Astrocyte (in vitro differentiated cells and primary cell): ENCODE data around the gene CAPN5.

Experiments used
- EZH2 ChIP-seq: IDR thresholded peaks from 2 replicates; pipeline ENCODE4 v1.6.1; 2012; ENCODE audit warnings: mild to moderate bottlenecking, low read length, inconsistent platforms; ENCODE audit not compliant: insufficient read depth
- TF ChIP-seq, protein P1 (sequence below): IDR thresholded peaks from 2 replicates; pipeline ENCODE4 v1.5.1; 2011; ENCODE audit warnings: low read depth, mild to moderate bottlenecking, inconsistent platforms, low read length, moderate library complexity; ENCODE audit not compliant: insufficient read depth

- TF ChIP-seq, protein P1, sequence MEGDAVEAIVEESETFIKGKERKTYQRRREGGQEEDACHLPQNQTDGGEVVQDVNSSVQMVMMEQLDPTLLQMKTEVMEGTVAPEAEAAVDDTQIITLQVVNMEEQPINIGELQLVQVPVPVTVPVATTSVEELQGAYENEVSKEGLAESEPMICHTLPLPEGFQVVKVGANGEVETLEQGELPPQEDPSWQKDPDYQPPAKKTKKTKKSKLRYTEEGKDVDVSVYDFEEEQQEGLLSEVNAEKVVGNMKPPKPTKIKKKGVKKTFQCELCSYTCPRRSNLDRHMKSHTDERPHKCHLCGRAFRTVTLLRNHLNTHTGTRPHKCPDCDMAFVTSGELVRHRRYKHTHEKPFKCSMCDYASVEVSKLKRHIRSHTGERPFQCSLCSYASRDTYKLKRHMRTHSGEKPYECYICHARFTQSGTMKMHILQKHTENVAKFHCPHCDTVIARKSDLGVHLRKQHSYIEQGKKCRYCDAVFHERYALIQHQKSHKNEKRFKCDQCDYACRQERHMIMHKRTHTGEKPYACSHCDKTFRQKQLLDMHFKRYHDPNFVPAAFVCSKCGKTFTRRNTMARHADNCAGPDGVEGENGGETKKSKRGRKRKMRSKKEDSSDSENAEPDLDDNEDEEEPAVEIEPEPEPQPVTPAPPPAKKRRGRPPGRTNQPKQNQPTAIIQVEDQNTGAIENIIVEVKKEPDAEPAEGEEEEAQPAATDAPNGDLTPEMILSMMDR = no peak
- TF ChIP-seq EZH2 = no peak
Measured at GRCh38 chr11:77089004-77089545, 22.3 kb downstream of the CAPN5 start.
